Measurements from ENCODE around the gene INTS1.

The INTS1 gene

GRCh38 chr7:1503816-1504775, at the start of gene INTS1:
Gene INTS1 (minus strand): TSS chr7:1504389. CDS start chr7:1503960, 429 bp downstream.
- H3K4me3 ChIP-seq (replicated peaks; ENCODE audit: low read depth, low read length) = peak within 1 kb of the TSS; percentile 92
- TF ChIP-seq CTCF (IDR thresholded peaks at IDR 0.05; ENCODE audit: low read depth, low read length, missing control alignments) = peak; percentile 60
- peak; percentile 45 for DNase-seq (ENCODE audit: extremely low read depth, low read depth)

- H3K4me3 ChIP-seq (replicated peaks; ENCODE audit: low read depth, low read length) = no peak overlapping the region
- no peak for TF ChIP-seq CTCF (IDR thresholded peaks at IDR 0.05; ENCODE audit: low read depth, low read length, missing control alignments)
Measured at GRCh38 chr7:1553512-1554210, 49.5 kb upstream of the INTS1 start.

GRCh38 chr7:1552200-1552599, 48.0 kb upstream of the INTS1 start:
- no peak overlapping the region for H3K4me3 ChIP-seq (replicated peaks; ENCODE audit: low read depth, low read length)
- no peak for DNase-seq (ENCODE audit: extremely low read depth, low read depth)
- TF ChIP-seq CTCF (IDR thresholded peaks at IDR 0.05; ENCODE audit: low read depth, low read length, missing control alignments) = no peak

More at GRCh38 chr7:1553512-1554210, 49.5 kb upstream of the INTS1 start:
- DNase-seq (ENCODE audit: extremely low read depth, low read depth) = no peak

GRCh38 chr7:1550846-1551155, 46.6 kb upstream of the INTS1 start:
- TF ChIP-seq CTCF (IDR thresholded peaks at IDR 0.05; ENCODE audit: low read depth, low read length, missing control alignments) = no peak
- H3K4me3 ChIP-seq (replicated peaks; ENCODE audit: low read depth, low read length) = no peak overlapping the region
- DNase-seq (ENCODE audit: extremely low read depth, low read depth) = no peak

- DNase-seq (ENCODE audit: extremely low read depth, low read depth) = no peak
- no peak for TF ChIP-seq CTCF (IDR thresholded peaks at IDR 0.05; ENCODE audit: low read depth, low read length, missing control alignments)
- no peak overlapping the region for H3K4me3 ChIP-seq (replicated peaks; ENCODE audit: low read depth, low read length)
Measured at GRCh38 chr7:1550005-1550845, 46.0 kb upstream of the INTS1 start.

GRCh38 chr7:1549357-1550004, 45.3 kb upstream of the INTS1 start:
- TF ChIP-seq CTCF (IDR thresholded peaks at IDR 0.05; ENCODE audit: low read depth, low read length, missing control alignments) = no peak
- DNase-seq (ENCODE audit: extremely low read depth, low read depth) = no peak
- H3K4me3 ChIP-seq (replicated peaks; ENCODE audit: low read depth, low read length) = no peak overlapping the region

All from HFF-Myc (cell line).